Mesodermal cell (in vitro differentiated cells): ENCODE measurements around the gene RNLS.

Source experiments
- H3K27ac ChIP-seq: 2 replicates; pipeline ENCODE4 v1.7.0; 2013; ENCODE audit warnings: mild to moderate bottlenecking, low read depth, low read length, moderate library complexity; ENCODE audit not compliant: severe bottlenecking
- H3K36me3 ChIP-seq: 2 replicates; pipeline ENCODE4 v1.7.1; 2013; ENCODE audit warnings: mild to moderate bottlenecking, low read length, moderate library complexity; ENCODE audit not compliant: control insufficient read depth, insufficient read depth
- H3K4me1 ChIP-seq: one replicate; pipeline ENCODE4 v1.7.1; 2013; ENCODE audit warnings: mild to moderate bottlenecking, low read length; ENCODE audit not compliant: insufficient read depth, control insufficient read depth, poor library complexity, severe bottlenecking
- H3K4me3 ChIP-seq: 2 replicates; pipeline ENCODE4 v1.7.0; 2013; ENCODE audit warnings: low read length, control low read depth, mild to moderate bottlenecking; ENCODE audit not compliant: insufficient read depth, poor library complexity, severe bottlenecking; ENCODE audit errors: extremely low read depth
- H3K9me3 ChIP-seq: 2 replicates; pipeline ENCODE4 v1.7.1; 2013; ENCODE audit warnings: mild to moderate bottlenecking, low read length, moderate library complexity; ENCODE audit not compliant: control insufficient read depth
- WGBS, 2 experiments: methylation state at CpG; one replicate each; pipeline ENCODE4 v1.1.5; 2013; ENCODE audit warnings: missing lambda C conversion rate in 2 of 2; ENCODE audit not compliant: insufficient coverage in 2 of 2; 5-methylcytosine and 5-hydroxymethylcytosine counted together

The RNLS gene

DNA sequence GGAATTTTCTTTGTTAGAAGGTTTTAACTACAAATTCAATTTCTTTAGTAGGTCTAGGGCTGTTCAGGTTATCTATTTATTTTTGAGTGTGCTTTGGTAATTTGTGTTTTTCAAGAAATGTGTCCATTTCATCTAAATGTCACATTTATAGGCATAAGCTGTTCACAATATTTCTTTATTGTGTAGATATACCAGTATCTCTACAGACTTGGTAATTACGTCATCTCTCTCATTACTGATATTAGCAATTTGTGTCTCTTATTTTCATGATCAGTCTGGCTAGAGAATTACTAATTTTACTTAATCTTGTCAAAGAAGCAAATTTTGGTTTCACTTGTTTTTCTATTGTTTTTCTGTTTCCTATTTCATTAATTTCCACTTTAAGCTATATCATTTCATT is 152.0 kb downstream of the RNLS start:
- Histone ChIP-seq H3K4me3 (no peak overlapping the region), H3K27ac (no peak overlapping the region), H3K36me3 (no peaks in the 10 kb centered on the region), H3K4me1 (peaks cover 6% of the 10 kb centered on the region), H3K9me3 (no peaks in the 10 kb centered on the region)
- WGBS, 2 experiments, result no CpG with 5 or more reads among the region's 1 CpG

DNA sequence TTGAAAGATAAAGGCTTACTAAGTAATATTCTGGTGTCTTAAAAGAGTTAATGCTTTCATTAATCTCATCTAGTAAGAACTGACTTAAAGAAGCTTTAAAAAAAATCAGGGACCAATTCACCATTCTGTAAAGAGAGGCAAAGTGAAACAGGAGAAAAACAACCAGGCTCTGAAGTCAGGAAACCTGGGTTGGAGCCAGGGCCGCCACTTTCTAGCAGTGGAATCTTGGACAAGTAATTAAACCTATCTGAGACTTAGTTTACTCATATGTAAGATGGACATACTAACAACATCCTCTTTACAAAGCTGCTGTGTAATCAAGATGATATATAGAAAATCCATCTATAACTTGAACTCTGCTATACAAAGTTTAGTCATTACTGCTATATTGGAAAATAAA is 154.1 kb downstream of the RNLS start:
- WGBS, 2 experiments, result no CpG with 5 or more reads among the region's 1 CpG
- Histone ChIP-seq H3K4me3 (no peak overlapping the region), H3K27ac (no peak overlapping the region)

DNA sequence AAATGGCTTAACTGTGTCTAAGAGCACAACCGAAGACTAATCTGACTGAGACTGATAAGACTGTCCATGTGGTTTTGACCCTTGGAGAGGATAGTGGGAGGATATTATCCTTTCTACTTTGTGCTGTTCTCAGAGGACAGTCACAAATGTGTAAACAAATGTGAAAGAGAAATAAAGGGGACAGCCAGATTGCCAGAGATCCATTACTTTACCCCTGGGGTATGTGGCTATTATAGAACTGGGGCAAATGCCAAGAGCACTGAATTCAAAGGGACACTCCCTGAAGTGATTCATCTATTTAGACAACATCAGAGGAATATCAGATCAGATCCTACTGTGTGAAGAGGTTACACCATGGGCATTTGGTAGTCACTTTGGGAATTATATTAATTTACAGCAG is 154.7 kb downstream of the RNLS start:
- WGBS, 2 experiments, result 78% methylated on average over 1 of the region's 1 CpG; no CpG with 5 or more reads in 1 of the 2 experiments
- Histone ChIP-seq H3K4me3 (no peak overlapping the region), H3K9me3 (no peaks in the 10 kb centered on the region), H3K27ac (peak overlapping the region; percentile 10), H3K36me3 (no peaks in the 10 kb centered on the region), H3K4me1 (peaks cover 6% of the 10 kb centered on the region)

More for the DNA sequence above, 154.1 kb downstream of the RNLS start:
- Histone ChIP-seq H3K4me1 (peaks cover 6% of the 10 kb centered on the region), H3K9me3 (no peaks in the 10 kb centered on the region), H3K36me3 (no peaks in the 10 kb centered on the region)

DNA sequence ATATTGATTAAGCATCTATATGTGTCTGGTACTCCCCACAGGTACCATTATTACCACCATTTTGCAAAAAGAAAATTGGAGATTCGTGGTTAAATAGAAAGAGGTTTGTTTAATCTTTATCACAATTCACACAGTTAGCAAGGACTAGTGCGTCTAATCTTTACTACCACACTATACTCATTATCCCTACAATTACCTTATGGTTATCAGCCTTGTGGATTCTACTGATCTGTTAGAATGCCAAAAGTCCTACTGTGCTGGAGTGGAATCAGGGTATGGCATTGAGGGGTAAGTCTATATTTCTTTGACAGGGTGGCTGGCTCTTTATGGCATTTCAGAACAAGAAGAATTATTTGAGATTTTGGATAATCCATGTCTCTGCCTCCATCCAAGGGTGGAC is 156.1 kb downstream of the RNLS start:
- Histone ChIP-seq H3K36me3 (no peaks in the 10 kb centered on the region), H3K27ac (no peak overlapping the region), H3K9me3 (no peaks in the 10 kb centered on the region), H3K4me1 (peaks cover 6% of the 10 kb centered on the region), H3K4me3 (no peak overlapping the region)
- no CpG with 5 or more reads among the region's 2 CpGs for WGBS, 2 experiments

DNA sequence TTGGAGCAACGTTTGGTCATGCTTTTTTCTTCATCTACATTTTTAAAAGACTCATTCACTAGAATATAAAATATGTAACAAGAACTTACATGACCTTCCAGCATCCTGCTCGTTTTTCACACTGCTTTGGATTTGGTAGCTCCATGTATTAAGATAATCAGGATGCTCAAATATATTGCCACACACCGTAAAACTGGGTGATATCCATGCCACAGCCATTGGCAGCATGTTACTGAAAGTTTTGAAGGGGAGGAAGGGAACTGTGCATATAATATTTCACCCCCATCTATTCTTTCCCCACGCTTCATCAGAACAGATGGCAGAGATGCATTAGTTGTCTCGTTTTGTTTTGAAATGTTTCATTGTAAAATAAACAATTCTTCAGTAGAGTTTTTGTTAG is 158.2 kb downstream of the RNLS start:
- Histone ChIP-seq H3K9me3 (no peaks in the 10 kb centered on the region), H3K4me1 (peaks cover 6% of the 10 kb centered on the region), H3K27ac (no peak overlapping the region), H3K4me3 (no peak overlapping the region), H3K36me3 (no peaks in the 10 kb centered on the region)
- WGBS, 2 experiments, result 100% methylated on average over 1 to 2 of the region's 5 CpGs

DNA sequence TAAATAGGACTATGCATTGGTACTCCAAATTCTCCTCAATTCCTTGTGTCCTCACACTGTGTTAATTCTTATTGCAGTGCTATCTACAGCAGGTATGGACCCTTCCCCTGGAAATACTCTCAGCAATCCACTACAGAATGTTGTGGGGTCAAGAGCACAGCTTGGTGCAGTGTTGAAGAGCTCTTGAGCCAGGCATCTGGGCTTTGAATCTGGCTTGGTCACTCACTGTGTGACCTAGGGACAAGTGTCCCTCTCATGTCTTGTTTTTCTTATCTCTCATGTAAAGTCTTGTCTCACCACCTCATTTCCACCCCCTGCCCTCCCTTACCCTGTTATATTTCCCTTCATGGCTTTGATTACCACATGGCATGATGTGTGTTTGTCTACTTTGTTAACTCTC is 159.4 kb downstream of the RNLS start:
- Histone ChIP-seq H3K27ac (no peak overlapping the region), H3K36me3 (no peaks in the 10 kb centered on the region), H3K9me3 (no peaks in the 10 kb centered on the region), H3K4me1 (peaks cover 6% of the 10 kb centered on the region), H3K4me3 (no peak overlapping the region)

DNA sequence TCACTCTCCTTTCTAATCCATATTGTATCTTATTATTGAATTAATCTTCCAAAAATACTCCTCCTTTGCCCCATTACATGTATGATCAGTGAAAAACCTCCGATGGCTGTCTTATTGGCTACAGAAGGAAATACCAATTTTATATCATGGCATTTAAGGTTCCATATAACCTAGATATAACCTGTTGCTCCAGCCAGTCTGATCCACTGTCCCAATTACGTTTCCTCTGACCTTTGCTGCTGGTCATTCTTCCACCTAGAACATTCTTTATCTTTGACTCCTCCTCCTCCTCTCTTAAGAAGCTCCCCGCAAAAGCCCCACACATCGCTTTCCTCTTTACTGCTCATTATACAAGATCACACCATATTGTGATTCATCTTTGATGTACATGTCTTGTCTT is 161.5 kb downstream of the RNLS start:
- H3K9me3 ChIP-seq, result no peaks in the 10 kb centered on the region
- H3K27ac ChIP-seq, result no peak overlapping the region
- no peaks in the 10 kb centered on the region for H3K36me3 ChIP-seq
- 89 to 94% methylated on average over 2 of the region's 4 CpGs for WGBS, 2 experiments
- no peak overlapping the region for H3K4me3 ChIP-seq
- H3K4me1 ChIP-seq, result no peaks in the 10 kb centered on the region

DNA sequence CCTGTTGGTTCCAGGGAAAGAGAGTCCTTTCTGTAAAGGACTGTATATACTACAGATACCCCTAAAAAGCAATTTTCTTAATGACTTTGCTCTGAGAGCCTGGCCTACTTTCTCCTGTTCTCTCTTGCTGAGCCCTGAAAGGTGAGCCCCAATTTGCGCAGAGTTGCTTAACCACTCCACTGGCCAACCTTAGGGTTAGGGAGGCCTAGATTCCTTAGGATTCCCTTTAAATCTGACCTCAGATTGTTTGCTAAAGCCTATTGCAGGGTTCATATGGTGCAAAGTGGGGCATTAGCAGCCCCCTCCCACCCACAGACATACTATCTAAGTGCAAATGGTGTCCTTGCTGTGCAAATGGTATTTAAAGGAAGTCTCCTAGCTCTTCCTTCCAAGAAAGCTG is 164.2 kb downstream of the RNLS start:
- H3K36me3 ChIP-seq, result no peaks in the 10 kb centered on the region
- no peaks in the 10 kb centered on the region for H3K9me3 ChIP-seq
- no peak overlapping the region for H3K27ac ChIP-seq
- H3K4me3 ChIP-seq, result no peak overlapping the region
- no peaks in the 10 kb centered on the region for H3K4me1 ChIP-seq
- WGBS, 2 experiments, result 100% methylated on average over 1 of the region's 1 CpG

DNA sequence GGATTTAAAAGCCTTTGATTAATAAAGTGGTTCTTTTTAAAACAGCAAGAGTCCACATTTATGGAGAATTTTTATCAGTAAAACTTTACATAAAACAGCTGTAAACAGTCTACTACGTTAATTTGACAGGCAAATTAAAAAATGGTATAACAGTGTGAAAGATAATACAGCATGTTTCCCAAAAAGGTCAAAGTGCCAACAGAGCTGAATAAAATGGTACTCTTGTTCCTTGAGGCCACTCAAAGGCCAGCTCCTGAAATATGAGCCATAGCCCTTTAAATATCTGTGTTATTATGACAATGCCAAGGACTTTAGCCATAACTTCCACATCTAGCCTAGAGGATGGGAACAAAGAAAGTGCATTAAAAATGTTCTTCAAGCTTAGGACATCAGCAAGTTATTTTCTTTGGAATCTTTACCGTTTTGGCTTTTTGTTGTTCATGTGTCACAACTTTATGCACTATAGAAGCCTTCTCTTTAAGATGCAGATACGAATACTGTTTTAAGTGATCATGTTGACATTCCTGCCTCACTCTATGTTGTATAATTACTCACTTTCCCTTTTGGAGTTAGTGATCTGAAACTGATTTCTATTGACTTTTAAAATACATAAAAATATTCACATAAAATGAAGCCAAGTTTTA is 165.6 kb downstream of the RNLS start:
- Histone ChIP-seq H3K36me3 (no peaks in the 10 kb centered on the region), H3K27ac (no peak overlapping the region), H3K4me3 (no peak overlapping the region), H3K4me1 (no peaks in the 10 kb centered on the region), H3K9me3 (no peaks in the 10 kb centered on the region)
- 87% methylated on average over 3 of the region's 3 CpGs; no CpG with 5 or more reads in 1 of the 2 experiments for WGBS, 2 experiments

DNA sequence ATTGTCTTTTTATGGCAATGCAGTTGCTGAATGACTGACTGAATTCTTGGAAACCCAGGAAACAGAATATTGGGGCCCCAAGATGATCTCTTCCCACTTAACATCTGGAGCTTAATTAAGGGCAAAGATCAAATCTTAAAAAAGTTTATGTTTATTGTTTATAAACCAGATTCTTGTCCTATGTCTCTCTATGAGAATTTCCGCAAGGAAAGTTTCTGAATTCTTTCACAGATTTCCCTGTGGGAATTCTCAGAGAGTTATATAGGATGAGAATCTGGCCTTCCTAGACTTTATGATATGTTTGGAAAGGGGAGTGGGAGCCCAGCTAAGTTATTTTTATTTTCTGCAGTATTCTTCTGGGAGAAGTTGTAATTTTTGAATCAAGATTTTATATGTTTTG is 166.3 kb downstream of the RNLS start:
- Histone ChIP-seq H3K4me1 (no peaks in the 10 kb centered on the region), H3K27ac (no peak overlapping the region), H3K9me3 (no peaks in the 10 kb centered on the region), H3K4me3 (no peak overlapping the region), H3K36me3 (no peaks in the 10 kb centered on the region)
- WGBS, 2 experiments, result 100% methylated on average over 1 of the region's 1 CpG

DNA sequence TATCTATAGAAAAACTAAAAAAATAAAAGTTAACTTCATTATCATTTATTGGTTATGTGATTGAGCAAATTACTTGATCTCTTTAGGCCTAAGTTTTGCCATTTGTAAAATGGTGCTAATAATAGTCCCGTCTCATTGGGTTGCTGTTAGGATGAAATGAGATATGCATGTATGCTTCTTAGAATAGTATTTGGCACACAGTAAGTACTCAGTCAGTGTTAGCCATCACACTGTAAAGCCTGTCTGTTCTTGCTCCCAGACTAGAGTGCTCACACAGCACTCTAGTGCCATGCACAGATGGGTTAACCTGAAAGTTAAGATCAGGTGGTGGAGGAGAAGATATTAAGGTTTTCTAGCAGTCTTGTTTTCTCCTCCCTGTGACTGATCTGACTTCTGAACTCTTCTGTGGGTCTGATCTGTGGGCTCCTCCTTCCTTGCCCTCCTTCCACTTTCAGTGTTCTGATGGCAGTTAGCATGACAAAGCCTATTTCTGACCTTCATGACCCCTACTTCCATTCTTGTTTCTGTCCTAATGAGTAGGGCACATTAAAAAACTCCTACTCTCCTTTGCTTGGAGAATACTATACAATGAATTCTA is 167.5 kb downstream of the RNLS start:
- Histone ChIP-seq H3K4me3 (no peak overlapping the region), H3K9me3 (no peaks in the 10 kb centered on the region), H3K36me3 (no peaks in the 10 kb centered on the region), H3K4me1 (no peaks in the 10 kb centered on the region), H3K27ac (no peak overlapping the region)
- WGBS, 2 experiments, result 71 to 86% methylated on average over 1 of the region's 1 CpG
